RPMI8226 (cell line): Measurements from ENCODE around the gene ENO1.

Source experiments
- DNase-seq: peaks from one replicate; pipeline ENCODE4 v3.0.0-alpha.2; 2015

Gene ENO1

DNA sequence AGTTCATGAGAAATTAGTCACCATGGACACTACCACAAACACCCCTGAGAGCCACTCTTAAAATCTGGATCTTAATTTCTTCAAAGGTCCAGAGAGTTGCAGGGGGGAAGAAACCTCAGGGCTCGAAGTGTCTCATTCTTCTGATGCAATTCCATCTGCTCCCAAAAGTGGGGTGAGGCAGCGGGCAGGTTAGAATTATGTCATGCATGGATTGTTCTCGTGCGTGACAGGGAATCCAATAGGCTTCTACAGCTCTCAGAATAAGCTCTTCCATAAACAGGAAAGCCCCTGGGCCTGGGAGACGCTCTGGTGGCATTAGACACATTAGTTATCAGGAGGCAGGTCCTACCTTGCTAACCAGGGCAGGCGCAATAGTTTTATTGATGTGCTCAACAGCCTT is 8.4 kb downstream of the ENO1 start:
- no peak for DNase-seq

DNA sequence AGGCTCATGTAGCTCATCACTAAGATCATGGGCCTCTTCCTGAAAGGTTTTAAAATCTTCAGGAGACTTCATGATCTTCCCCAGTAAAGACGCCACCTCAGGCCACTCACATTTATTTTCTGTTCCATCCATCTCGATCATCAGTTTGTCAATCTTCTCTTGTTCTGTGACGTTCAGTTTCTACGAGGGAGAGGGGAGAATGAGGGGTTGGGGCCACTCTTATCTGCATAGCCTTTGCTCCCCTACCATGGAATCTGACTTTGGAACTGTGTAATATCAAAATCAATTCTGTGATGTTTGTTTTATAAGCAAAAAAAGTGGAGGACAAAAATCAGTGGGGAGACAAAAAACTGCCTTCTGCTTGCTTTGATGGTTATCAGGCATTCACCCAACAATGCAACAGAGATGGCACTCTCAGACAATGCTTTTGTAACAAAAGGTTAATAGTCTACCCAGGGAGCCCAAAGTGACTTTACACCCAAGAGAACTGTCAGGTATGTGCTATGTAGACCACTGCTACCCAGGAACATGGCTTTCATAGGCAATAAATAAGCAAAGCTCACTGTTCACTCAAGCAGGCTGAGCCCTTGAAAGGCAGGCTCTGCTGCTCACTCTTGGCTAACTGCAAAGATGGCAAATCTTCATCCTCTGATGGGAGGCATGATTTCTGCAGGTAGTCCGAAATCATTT is 10.5 kb downstream of the ENO1 start:
- no peak for DNase-seq

DNA sequence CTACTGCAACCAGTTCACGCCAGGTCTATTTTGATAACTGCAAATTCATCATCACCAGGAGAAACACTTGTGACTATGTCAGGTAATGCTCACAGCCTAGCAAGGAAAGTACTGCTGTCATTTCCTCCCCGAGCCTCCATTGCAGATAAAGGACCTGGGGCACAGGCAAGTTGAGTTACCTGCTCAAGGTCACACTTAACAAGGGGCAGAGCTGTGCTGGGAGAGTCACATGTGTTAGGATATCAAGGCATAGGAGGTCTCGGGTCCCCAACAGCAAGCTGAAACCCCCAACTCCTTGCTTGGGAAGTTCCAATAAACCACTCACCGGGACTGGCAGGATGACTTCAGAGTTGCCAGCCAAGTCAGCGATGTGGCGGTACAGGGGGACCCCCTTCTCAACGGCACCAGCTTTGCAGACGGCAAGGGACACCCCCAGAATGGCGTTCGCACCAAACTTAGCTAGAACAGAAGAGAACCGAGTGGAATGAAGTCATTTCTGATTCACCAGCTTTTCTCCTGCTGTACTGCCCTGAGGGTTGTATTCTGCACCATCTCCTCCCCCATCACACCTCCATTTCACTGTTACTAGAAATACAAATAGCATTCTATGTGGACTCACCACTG is 11.6 kb downstream of the ENO1 start:
- DNase-seq = no peak

DNA sequence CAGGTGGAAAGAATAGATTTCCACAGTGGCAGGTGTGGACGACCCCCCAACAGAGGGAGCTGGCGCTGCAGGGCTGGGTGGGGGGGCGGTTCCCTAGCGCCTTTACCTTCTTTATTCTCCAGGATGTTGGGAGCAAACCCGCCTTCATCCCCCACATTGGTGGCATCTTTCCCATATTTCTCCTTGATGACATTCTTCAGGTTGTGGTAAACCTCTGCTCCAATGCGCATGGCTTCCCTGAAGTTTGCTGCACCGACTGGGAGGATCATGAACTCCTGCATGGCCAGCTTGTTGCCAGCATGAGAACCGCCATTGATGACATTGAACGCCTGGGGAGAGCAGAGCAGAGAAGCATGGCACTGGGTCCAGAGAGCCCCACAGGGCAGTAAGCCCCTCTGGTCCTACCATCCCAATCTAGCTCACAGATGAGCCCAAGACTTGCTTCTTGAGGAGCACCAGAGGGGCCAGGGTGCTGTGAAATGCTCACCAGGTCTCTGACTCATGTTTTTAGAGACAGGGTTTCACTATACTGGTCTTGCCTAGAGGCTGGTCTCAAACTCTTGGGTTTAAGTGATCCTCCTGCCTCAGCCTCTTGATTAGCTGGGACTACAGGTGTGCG is 12.2 kb downstream of the ENO1 start:
- DNase-seq = no peak

DNA sequence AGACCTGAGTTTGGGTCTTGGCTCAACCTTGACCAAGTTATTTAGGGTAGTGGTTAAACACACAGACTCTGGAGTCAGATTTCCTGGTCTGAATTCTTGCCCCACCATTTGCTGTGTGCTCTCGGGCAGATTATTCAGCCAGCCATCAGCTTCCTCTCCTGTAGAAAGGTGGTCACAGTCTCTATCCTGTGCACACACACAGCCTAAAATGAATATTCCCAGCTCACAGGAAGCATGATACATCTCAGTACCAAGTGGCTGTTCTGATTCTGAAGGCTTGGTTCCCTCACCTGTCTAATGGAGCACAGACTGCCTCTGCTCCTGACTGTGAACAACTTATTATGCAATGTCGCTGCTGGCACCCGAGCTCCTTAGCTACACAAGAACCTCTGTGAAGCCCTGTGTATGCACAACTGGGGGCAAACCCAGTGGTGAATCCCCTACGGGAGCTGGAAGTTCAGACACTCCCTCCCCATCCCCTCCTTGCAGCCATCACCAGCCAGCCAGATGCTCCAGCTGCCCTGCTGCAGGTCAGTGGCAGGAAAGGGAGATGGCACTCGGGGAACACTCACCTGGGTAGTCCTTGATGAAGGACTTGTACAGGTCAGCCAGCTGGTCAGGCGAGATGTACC is 13.7 kb downstream of the ENO1 start:
- DNase-seq = no peak

DNA sequence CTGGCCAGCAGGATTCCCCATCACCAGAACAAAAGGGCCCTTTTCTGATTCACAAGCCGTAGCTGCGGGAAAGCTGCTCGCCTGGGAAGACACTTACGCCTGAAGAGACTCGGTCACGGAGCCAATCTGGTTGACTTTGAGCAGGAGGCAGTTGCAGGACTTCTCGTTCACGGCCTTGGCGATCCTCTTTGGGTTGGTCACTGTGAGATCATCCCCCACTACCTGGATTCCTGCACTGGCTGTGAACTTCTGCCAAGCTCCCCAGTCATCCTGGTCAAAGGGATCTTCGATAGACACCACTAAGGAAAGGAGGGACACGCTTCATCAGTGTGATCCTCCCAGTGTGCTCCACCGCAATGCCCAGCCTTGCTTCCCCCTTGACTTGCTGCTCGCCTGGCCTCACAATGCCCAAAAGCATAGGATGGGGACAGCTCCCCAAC is 14.7 kb downstream of the ENO1 start:
- no peak for DNase-seq

DNA sequence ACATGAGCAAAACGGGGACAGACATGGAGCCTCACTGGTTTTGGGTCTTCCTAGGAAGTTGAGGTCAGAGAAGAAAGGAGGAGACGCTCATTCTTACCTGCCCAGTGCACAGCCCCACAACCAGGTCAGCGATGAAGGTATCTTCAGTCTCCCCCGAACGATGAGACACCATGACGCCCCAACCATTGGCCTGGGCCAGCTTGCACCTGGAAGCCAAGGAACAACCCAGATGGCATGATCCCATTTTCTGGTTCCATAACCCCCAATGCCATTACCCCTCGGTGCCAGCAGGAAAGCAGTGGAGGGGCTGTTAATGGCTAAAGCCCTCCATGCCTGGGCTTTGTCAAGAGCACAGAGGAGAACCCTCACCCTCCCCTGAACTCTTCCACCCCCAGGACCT is 15.3 kb downstream of the ENO1 start:
- no peak for DNase-seq

DNA sequence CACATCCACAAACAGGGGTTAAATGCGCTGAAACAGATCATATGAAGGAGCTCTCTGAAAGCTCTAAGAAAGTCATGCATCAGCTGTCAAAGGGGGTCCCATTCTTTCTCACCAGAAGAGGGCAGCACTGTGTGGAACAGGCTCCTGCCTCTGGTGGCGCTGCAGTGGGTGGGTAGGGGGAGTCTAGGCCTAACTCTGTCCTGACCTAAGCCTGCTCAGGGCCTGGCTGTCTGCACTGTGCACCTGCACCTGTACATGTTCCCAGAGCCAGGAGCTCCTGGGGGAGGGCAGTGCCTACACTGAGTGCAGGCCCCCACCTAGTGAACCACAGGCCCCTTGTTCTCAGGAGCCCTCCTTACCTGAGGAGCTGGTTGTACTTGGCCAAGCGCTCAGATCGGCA is 16.0 kb downstream of the ENO1 start:
- DNase-seq = peak; percentile 50

DNA sequence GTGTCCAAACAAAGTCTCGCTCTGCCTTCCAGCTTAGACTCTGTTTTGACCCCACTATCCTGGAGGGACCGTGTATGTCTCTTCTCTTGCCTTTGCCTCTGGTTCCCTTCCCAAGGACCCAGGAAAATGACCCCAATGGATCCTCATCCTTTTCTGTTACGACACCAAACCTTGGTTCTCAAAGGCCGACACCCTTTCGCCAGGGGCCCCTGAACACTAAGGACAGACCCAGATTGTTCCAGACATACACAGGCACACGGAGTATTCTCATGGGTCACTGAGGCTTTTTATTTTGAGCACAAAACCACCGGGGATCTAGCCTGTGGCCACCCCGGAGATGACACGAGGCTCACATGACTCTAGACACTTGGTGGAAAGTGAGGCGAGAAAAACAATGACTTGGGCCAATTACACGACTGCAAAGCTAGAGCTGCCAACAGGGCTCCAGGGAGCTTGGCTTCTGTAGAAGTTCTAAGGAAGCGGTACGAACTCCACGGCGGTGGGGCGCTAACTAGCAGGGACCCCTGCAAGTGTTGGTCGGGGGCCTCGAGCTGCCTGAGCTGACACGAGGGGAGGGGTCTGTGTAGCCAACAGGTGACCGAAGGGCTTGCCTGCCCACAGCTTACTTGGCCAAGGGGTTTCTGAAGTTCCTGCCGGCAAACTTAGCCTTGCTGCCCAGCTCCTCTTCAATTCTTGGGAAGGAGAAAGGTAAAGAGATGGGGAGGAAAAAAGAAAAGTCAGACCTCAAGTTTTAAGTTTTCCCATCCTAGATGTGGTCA is 17.6 kb downstream of the ENO1 start:
- DNase-seq = no peak

DNA sequence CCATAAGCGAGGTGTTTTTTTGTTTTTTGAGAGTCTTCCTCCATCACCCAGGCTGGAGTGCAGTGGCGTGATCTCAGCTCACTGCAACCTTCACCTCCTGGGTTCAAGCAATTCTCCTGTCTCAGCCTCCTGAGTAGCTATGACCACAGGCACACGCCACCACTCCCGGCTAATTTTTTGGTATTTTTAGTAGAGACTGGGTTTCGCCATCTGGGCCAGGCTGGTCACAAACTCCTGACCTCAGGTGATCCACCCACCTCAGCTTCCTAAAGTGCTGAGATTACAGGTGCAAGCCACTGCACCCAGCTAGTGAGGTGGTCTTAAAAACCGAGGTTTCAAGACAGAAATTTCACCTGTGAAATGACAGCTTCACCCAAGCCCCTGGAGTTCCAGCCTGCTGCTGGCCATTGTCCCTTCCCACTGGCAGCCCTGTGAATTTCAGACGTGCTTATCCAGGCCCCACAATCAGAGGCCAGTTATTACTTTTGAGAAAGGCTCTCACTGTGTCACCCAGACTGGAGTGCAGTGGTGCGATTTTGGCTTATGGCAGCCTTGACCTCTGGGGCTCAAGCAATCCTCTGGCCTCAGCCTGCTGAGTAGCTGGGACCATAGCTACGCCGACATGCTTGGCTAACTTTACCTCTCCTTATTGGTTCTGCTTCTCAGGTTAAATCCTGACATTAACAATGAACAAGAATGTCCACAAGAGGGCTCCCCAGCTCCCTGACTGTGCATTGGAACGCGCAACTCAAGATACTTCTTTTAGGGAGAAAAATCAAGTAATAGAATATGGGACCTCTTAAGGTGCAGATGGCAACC is 19.4 kb downstream of the ENO1 start:
- peak; percentile 74 for DNase-seq

DNA sequence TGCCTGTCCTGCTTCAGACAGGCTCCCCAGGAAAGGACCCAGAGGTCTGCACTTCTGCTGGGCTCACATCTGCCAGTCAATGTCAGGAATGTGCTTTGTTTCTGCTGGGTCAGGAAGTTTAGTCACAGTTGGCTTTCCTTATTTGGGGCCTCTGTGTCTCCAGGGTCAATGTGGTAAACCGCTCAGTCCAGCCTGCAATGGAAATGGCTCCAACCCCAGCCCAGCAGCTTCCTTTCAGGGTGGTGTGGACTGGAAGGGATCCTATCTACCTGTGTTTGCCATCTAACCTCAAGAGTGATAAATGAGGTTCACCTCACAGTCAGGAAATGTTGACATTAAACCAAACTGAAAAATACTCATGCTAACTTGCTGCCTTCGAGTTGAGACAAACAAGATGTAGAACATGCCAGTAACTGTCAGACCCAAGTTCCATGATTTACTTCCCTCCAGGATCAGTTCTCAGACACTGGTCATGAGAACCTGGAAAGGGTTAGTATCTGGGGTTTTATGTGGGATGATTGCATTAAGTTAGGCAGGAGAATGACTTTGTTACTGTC is 20.3 kb downstream of the ENO1 start:
- DNase-seq = no peak

DNA sequence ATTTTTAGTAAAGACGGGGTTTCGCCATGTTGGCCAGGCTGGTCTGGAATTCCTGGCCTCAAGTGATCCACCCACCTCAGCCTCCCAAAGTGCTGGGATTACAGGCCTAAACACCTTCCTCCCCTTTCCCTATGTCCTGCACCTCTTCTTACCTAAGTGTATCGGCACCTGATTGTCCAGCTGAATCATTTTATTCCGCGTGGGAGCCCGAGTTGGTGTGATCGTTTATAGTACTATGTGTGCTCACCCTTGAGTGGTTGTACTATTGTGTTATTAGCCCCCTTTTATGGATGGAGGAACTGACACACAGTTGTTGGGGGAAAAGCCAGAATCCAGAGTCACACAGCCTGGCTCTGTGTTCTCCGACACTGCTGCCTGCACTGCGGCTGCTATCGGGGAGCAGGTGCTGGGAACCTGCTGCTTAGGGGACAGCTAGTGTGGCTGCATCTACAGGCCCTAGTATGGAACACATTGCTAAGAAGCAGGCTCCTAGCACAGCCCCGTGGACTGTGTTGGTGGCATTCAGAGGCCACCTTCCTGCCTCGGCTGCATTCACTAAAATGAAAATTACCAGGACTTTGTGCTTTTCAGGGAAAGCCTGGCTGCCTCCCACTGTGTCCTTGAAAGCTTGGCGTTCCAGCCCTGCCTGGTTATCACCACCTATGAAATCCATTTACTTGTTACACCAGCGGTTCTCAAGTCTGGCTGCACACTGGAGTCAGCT is 21.6 kb downstream of the ENO1 start:
- DNase-seq = no peak

DNA sequence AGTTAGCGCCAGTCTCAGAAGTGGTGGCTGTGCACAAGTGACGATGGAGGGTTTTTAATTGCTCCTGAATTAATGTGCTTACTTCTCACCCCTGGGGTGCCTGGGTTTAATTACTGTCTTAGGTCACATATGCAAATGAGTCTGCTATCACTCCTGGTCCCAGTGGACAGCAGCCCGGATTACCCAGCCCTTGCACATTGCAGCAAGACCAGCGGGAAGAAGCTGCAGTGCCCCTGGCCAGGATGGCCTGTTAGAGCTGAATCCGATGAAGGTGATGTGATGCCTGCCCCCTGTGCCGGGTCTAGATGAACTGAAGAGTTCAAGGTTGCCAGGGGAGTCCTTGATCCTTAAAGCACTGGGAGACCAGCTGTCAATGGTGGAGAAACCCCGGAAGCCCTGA is 24.2 kb downstream of the ENO1 start:
- no peak for DNase-seq

DNA sequence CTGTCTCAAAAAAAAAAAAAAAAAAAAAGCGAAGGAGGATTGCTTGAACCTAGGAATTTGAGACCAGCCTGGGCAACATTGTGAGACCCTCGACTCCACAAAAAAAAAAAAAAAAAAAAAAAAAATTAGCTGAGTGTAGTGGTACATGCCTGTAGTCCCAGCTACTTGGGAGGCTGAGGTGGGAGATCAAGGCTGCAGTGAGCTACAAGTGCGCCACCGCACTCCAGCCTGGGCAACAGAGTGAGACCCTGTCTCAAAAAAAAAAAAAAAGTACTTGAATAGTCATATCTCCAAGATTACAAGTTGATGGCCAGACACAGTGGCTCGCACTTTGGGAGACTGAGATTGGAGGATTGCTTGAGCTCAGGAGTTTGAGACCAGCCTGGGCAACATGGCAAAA is 27.4 kb downstream of the ENO1 start:
- no peak for DNase-seq

DNA sequence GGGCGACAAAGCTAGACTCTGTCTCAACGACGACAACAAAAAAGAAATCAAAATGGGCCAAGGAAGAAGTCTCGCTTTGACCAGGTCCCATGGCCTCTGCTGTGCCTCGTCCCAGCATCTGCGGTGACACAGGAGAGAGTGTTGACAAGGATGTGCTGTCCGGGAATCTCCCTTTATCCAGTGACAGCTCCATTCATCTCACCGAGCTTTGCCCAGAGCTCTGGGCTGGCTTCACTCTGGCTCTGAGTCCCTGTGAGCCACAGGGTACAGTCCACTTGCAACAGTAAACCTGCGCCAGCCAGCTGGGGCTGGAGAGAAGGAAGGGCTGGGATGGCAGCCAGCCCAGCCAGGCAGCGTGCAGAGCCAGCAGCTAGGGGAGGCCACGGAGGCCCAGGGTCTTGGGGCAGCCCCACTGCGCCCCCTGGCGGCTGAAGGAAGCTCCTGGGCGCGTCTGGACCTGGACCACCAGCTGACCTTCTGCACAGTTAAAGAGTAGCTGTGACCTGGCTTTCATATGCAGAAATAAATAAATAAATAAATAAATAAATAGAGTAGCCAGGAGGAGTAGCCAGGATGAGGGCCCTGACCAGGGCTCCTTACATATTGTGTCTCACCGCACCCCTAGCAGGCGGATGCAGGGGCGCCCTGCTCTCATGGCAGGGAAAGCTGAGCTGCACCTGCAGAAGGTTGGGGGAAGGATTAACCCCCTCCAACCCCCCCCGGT is 29.7 kb downstream of the ENO1 start:
- DNase-seq = peak; percentile 94

DNA sequence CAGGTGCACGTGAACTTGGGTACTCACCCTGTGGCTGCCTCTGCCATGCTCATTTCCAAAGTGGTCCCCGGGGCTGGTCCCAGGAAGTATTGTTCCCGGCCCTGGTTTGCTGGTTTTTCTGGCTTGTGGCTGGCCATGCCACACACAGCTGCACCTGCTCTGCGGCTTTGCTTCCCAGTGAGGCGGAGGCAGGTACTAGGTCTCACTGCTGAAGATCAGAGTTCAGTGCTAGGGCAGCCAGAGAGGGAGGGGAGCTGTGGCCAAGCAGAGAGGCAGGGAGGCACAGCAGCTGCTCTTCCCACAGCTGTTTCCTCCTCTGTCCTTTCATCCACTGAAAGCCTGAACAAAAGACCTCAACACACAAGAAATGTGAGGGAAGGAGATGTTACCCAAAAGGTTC is 30.5 kb downstream of the ENO1 start:
- DNase-seq = peak; percentile 89

DNA sequence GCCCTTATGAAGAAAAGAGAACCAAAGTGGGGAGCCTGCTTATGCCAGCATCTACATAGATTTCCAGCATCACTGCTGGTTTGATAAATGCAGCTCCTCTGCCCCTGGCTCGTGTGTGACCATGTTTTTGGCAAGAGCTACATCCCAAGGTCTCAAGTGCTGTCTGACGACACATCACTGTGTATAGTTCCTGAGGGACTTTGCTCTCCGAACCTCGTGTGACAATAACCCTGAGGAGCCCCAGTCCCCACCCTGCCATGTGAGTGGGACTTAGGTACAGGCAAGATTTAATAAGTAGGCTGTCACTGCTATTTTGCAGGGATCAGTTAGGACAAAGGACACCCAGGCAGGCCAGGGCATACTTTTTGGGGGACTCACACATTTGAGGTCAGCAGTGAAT is 32.2 kb downstream of the ENO1 start:
- no peak for DNase-seq

DNA sequence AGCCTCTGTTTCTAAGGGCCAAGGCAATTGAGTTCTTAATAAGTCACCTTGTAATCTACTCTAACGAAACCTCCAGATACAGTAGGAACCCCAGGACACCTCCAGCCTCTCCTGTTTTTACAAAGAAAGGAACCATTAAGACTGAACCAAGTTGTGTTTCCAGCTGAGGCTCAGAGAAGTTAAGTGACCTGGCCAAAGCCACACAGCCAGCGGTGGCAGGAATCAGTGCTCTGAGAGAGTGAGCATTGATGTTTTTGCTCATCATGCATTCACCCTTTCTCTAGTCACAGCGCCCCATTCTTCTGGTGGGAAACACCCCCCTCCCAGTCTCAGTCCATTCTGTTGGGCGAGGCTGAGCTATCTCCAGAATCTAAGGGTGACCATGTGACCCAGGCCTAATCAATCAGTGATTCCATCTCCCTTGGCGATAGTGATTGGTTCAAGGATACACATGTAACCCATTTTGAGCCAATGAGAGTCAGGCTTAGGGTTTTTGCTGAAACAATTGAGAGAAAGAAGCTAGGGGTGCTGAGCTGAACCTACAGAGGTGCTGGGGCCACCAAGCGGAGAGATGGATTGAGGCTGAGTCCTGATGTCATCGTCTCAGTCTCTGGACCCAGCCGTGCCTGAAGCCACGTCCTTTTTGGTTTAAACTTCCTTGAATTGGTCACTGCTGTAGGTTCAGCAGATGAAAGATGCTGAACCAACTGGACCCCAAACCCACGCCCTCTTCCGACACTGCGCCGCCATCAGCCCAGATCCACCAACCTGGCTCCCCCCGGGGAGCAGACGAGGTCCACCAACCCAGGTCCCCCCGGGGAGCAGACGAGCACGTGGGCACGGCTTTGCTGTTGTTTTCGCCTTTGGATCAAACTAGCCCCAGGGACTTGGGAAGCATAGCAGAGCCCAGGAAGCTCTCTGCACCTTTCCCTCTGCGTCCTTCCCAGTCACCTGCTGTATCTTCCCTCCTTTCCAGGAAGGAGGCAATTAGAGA is 33.1 kb downstream of the ENO1 start:
- no peak for DNase-seq

DNA sequence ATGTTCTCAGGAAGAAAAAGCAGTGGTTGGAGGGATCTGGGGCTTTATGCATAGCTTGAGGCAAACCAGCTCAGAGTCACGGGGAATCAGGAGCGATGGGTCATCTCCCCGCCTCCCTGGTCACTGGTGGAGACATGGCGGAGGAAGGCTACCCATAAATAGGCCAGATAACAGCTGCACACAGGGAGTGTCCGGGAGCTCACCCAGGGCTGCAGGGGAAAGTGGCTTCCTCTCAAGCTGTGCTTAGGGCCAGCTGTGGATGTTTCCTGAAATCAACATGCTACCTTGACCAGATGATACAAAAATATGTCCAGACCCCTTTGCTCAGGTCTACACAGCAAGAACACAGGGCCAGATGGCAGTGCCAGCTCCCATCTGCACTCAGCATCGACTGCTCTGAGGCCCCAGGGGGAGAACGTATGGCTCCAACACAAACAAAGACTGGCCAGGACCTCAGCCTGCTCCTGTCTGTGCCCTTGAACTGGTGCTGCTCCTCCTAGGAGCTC is 33.9 kb downstream of the ENO1 start:
- DNase-seq = peak; percentile 58
